Measurements from ENCODE around the gene PAWR. TPM values are rescaled to one million over a fixed set of nuclear protein-coding genes. Genes with fewer than 3 reads are reported as not detected.
"Not testable (repeated sequence)": the region's sequence is repeated elsewhere in the genome, so short reads cannot be mapped to it uniquely, and the experiment has no call there.

Gene PAWR
- total and polyA plus RNA-seq, 4 donors, result 6.8 to 119 (median 56.4) TPM

DNA sequence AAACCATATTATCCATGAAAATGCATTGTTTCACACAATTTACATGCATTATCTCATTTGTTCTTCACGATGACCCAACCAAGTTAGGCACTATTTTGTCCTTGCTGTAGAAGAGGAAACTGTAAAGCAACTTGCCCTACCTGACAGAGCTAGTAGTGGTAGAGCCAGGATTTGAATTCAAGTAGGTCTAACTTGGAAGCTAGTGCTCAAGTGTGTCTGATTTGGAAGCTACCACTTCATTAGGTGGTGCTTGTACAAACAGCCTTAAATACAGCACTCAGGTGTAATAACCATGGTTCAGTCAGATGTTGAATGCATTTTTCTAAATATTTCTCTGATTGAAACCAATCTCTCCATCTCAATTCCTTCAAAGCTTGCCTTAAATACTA, 123.6 kb downstream of the PAWR start:
- no peak for DNase-seq
- Histone ChIP-seq H3K4me1 (ENCODE audit: control insufficient read depth in 5 of 5, insufficient read depth in 5 of 5, low read length in 5 of 5) (peaks cover 0 to 4% (median 0%) of the 10 kb centered on the region in 5 donors), H3K9ac (ENCODE audit: insufficient read depth in 1 of 2, low read length in 2 of 2) (no peak overlapping the region), H3K4me3 (no peak overlapping the region), H3K27ac (ENCODE audit: low read depth in 1 of 2, low read length in 1 of 2) (peak overlapping the region in 1 of 2 donors; percentile 31), H3K36me3 (ENCODE audit: control insufficient read depth in 4 of 4, insufficient read depth in 4 of 4, low read length in 4 of 4) (peaks cover 0 to 4% (median 0%) of the 10 kb centered on the region in 4 donors), H3K27me3 (ENCODE audit: control insufficient read depth in 3 of 3, insufficient read depth in 3 of 3, low read length in 2 of 3) (no peaks in the 10 kb centered on the region), H3K9me3 (ENCODE audit: control insufficient read depth in 4 of 4, insufficient read depth in 3 of 4, low read length in 3 of 4) (peaks cover 0 to 3% (median 1%) of the 10 kb centered on the region in 4 donors)
- TF ChIP-seq, protein P1, sequence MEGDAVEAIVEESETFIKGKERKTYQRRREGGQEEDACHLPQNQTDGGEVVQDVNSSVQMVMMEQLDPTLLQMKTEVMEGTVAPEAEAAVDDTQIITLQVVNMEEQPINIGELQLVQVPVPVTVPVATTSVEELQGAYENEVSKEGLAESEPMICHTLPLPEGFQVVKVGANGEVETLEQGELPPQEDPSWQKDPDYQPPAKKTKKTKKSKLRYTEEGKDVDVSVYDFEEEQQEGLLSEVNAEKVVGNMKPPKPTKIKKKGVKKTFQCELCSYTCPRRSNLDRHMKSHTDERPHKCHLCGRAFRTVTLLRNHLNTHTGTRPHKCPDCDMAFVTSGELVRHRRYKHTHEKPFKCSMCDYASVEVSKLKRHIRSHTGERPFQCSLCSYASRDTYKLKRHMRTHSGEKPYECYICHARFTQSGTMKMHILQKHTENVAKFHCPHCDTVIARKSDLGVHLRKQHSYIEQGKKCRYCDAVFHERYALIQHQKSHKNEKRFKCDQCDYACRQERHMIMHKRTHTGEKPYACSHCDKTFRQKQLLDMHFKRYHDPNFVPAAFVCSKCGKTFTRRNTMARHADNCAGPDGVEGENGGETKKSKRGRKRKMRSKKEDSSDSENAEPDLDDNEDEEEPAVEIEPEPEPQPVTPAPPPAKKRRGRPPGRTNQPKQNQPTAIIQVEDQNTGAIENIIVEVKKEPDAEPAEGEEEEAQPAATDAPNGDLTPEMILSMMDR (IDR thresholded peaks at IDR 0.05; ENCODE audit: control extremely low read depth, extremely low read depth), result no peak
- 62 to 84% methylated on average over 1 of the region's 1 CpG for WGBS, 2 donors
- ATAC-seq (ENCODE audit: insufficient read depth, low FRiP score), result no peak

DNA sequence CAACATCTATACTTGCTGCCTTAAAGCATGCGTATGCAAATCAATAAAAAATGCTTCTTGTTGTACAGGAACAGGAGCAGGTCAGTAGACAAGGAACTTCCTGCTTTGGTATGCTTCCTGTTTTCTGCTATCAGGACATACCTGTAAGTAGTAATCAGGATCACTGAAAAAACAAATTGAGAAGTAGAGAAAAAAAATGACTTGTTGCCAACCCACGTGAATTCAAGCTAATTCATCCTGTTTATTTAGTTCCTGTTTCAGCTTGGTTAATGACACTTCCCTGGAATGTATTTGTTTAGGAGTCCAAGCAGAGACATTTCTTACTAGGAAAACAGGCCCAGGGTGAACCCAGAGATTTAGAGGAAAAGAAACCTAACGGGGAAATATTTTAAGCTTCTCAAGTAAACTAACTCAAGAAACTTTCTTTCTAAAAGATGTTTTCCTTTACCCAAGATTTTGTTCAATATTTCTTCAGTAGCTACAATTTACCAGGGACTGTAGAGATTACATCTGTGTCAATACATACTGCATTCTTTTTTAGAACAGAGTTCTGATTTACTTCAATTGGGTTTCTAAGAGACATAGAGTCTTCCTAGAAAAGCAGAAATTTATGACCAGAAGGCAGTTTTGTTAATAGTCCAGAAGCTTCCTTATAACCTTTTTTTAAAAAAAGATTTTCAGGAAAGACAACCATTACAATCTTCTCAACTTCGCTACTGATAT, 124.2 kb downstream of the PAWR start:
- peaks cover 0 to 4% (median 0%) of the 10 kb centered on the region in 5 donors for H3K4me1 ChIP-seq (ENCODE audit: control insufficient read depth in 5 of 5, insufficient read depth in 5 of 5, low read length in 5 of 5)
- no peaks in the 10 kb centered on the region for H3K27me3 ChIP-seq (ENCODE audit: control insufficient read depth in 3 of 3, insufficient read depth in 3 of 3, low read length in 2 of 3)
- H3K36me3 ChIP-seq (ENCODE audit: control insufficient read depth in 4 of 4, insufficient read depth in 4 of 4, low read length in 4 of 4), result peaks cover 0 to 6% (median 0%) of the 10 kb centered on the region in 4 donors
- ATAC-seq (ENCODE audit: insufficient read depth, low FRiP score) (peak; percentile 75), DNase-seq (peak in 1 of 3 donors; percentile 29)
- no peak overlapping the region for H3K4me3 ChIP-seq
- H3K9me3 ChIP-seq (ENCODE audit: control insufficient read depth in 4 of 4, insufficient read depth in 3 of 4, low read length in 3 of 4), result peaks cover 0 to 4% (median 0%) of the 10 kb centered on the region in 4 donors
- 48 to 57% methylated on average over 4 of the region's 4 CpGs for WGBS, 2 donors
- no peak overlapping the region for H3K9ac ChIP-seq (ENCODE audit: insufficient read depth in 1 of 2, low read length in 2 of 2)
- TF ChIP-seq, protein P1 (IDR thresholded peaks at IDR 0.05; ENCODE audit: control extremely low read depth, extremely low read depth), result no peak
- no peak overlapping the region for H3K27ac ChIP-seq (ENCODE audit: low read depth in 1 of 2, low read length in 1 of 2)

DNA sequence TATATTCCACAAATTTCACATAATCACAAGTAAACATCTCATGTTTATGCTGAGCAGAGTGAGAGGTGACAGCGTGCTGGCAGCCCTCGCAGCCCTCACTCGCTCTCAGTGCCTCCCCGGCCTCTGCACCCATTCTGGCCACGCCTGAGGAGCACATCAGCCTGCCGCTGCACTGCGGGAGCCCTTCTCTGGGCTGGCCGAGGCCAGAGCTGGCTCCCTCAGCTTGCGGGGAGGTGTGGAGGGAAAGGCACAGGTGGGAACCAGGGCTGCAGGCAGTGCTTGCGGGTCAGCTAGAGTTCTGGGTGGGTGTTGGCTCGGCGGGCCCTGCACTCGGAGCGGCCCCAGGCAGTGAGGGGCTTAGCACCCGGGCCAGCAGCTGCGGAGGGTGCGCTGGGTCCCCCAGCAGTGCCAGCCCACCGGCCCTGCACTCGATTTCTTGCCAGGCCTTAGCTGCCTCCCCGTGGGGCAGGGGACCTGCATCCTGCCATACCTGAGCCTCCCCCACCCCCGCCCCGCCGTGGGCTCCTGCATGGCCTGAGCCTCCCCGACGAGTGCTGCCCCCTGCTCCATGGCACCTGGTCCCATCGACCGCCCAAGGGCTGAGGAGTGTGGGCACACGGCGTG, 125.9 kb downstream of the PAWR start:
- H3K36me3 ChIP-seq (ENCODE audit: control insufficient read depth in 4 of 4, insufficient read depth in 4 of 4, low read length in 4 of 4); H3K27me3 ChIP-seq (ENCODE audit: control insufficient read depth in 3 of 3, insufficient read depth in 3 of 3, low read length in 2 of 3); ATAC-seq (ENCODE audit: insufficient read depth, low FRiP score); H3K9ac ChIP-seq (ENCODE audit: insufficient read depth in 1 of 2, low read length in 2 of 2); H3K4me1 ChIP-seq (ENCODE audit: control insufficient read depth in 5 of 5, insufficient read depth in 5 of 5, low read length in 5 of 5); H3K27ac ChIP-seq (ENCODE audit: low read depth in 1 of 2, low read length in 1 of 2); DNase-seq; H3K9me3 ChIP-seq (ENCODE audit: control insufficient read depth in 4 of 4, insufficient read depth in 3 of 4, low read length in 3 of 4); H3K4me3 ChIP-seq: not testable (repeated sequence)
- WGBS, 2 donors, result 97% methylated on average over 29 of the region's 29 CpGs

DNA sequence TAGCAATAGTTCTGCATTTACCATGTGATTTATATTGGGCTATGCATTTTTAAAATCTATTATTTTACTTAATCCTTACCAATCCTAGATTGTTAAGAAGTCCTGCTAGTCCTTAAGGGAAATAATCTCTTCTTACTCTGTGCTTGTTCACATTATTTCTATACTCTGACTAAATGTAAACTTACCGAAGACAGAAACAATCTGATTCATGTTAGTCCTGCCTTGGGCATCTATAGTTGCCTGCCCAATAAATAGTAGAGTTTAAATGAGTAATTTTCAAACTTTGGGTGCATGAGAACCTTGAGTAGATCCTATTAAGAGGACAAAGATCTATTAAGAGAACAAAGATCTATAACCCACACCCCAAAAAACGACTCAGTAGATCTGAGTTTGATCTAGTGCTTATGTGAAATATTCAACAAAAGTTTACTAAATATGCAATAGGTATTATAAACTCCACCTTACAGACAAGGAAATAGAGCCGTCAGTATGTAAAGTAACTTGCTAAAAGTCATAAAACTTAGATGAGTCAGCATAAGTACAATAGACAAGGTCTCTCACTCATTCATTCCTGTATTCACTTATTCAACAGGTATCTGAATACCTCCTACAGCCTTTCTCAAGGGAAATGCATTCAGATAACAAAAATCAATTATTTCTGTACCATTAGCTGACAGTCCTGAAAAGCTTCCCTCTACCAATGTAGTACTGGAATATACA, 127.6 kb downstream of the PAWR start:
- Histone ChIP-seq H3K9ac (ENCODE audit: insufficient read depth in 1 of 2, low read length in 2 of 2) (no peak overlapping the region), H3K27me3 (ENCODE audit: control insufficient read depth in 3 of 3, insufficient read depth in 3 of 3, low read length in 2 of 3) (no peaks in the 10 kb centered on the region), H3K4me3 (no peak overlapping the region), H3K27ac (ENCODE audit: low read depth in 1 of 2, low read length in 1 of 2) (no peak overlapping the region), H3K4me1 (ENCODE audit: control insufficient read depth in 5 of 5, insufficient read depth in 5 of 5, low read length in 5 of 5) (peaks cover 0 to 3% (median under 1%) of the 10 kb centered on the region in 5 donors), H3K36me3 (ENCODE audit: control insufficient read depth in 4 of 4, insufficient read depth in 4 of 4, low read length in 4 of 4) (peaks cover 0 to 3% (median 0%) of the 10 kb centered on the region in 4 donors), H3K9me3 (ENCODE audit: control insufficient read depth in 4 of 4, insufficient read depth in 3 of 4, low read length in 3 of 4) (peaks cover 0 to 6% (median 0%) of the 10 kb centered on the region in 4 donors)
- ATAC-seq (ENCODE audit: insufficient read depth, low FRiP score) (no peak), DNase-seq (no peak)
- WGBS, 2 donors, result 77 to 90% methylated on average over 3 of the region's 3 CpGs
- TF ChIP-seq, protein P1 (IDR thresholded peaks at IDR 0.05; ENCODE audit: control extremely low read depth, extremely low read depth), result no peak

Data from lung (tissue), 12 donors.